IMR-90 (cell line): ENCODE measurements around the gene ZCWPW1. TPM values are rescaled to one million over a fixed set of nuclear protein-coding genes. Genes with fewer than 3 reads are reported as not detected.

Experiments used
- ATAC-seq: fragments of 200-7000 bp; cut with Tn5 transposase; 2 replicates; pipeline ENCODE4 v1.9.1; 2020; ENCODE audit warnings: low read depth, mild to moderate bottlenecking, moderate library complexity
- BruUV-seq: library from RNA; stranded (reverse); fragments of 400-500 nt; replicated peaks from 2 replicates; lab custom pipeline; 2021; lab: Mats Ljungman, UMichigan
- CTCF ChIA-PET: fragments of 300-600 bp; formaldehyde crosslinking; extraction: SDS; loops from one replicate; lab custom pipeline; 2021; ENCODE audit warnings: antibody characterized with exemption; lab: Yijun Ruan, JAX
- POLR2A ChIA-PET: fragments of 300-600 bp; sonication (Branson Sonifier 250); formaldehyde crosslinking; loops from one replicate; lab custom pipeline; 2022; ENCODE audit warnings: antibody characterized with exemption; ENCODE audit not compliant: unreplicated experiment; lab: Charles Lee
- DNase-seq: peaks from one replicate; pipeline ENCODE4 v3.0.0; 2013
- H2AFZ ChIP-seq: replicated peaks from 2 replicates; pipeline ENCODE3; 2013; ENCODE audit warnings: low read length, mild to moderate bottlenecking; ENCODE audit not compliant: poor library complexity
- H2AK5ac ChIP-seq: 2 replicates; pipeline ENCODE4 v1.6.1; 2013; ENCODE audit warnings: low read depth, low read length, inconsistent platforms
- H2AK9ac ChIP-seq: replicated peaks from 2 replicates; pipeline ENCODE3; 2013; ENCODE audit warnings: mild to moderate bottlenecking, low read depth, low read length, moderate library complexity; ENCODE audit not compliant: poor library complexity
- H2BK120ac ChIP-seq: 2 replicates; pipeline ENCODE4 v1.6.1; 2013; ENCODE audit warnings: low read depth, low read length, inconsistent platforms
- H2BK15ac ChIP-seq: 3 replicates; pipeline ENCODE4 v1.6.1; 2013; ENCODE audit warnings: low read depth, low read length, inconsistent platforms
- H2BK20ac ChIP-seq: 2 replicates; pipeline ENCODE4 v1.6.1; 2013; ENCODE audit warnings: low read depth, mild to moderate bottlenecking, inconsistent platforms, low read length, moderate library complexity
- H2BK5ac ChIP-seq: 2 replicates; pipeline ENCODE4 v1.6.1; 2013; ENCODE audit warnings: mild to moderate bottlenecking, low read depth, low read length, inconsistent platforms; ENCODE audit not compliant: poor library complexity, severe bottlenecking
- H3K14ac ChIP-seq: replicated peaks from 2 replicates; pipeline ENCODE4 v1.6.1; 2013; ENCODE audit warnings: low read depth, low read length, inconsistent platforms
- H3K18ac ChIP-seq: 2 replicates; pipeline ENCODE4 v1.6.1; 2013; ENCODE audit warnings: low read depth, low read length, control low read depth
- H3K23ac ChIP-seq: 2 replicates; pipeline ENCODE4 v1.6.1; 2013; ENCODE audit warnings: low read depth, low read length, inconsistent platforms
- H3K27ac ChIP-seq: 2 replicates; pipeline ENCODE4 v1.5.1; 2013; ENCODE audit warnings: mild to moderate bottlenecking, control low read depth, low read length; ENCODE audit not compliant: insufficient read depth
- H3K27me3 ChIP-seq: 2 replicates; pipeline ENCODE4 v1.6.1; 2013; ENCODE audit warnings: low read length; ENCODE audit not compliant: control insufficient read depth, insufficient read depth
- H3K36me3 ChIP-seq: 2 replicates; pipeline ENCODE4 v1.6.1; 2013; ENCODE audit warnings: low read length, mixed read lengths; ENCODE audit not compliant: control insufficient read depth, insufficient read depth
- H3K4ac ChIP-seq: 2 replicates; pipeline ENCODE4 v1.6.1; 2013; ENCODE audit warnings: low read depth, low read length, inconsistent platforms
- H3K4me1 ChIP-seq: 2 replicates; pipeline ENCODE4 v1.6.1; 2013; ENCODE audit warnings: low read length, mixed read lengths; ENCODE audit not compliant: control insufficient read depth, insufficient read depth
- H3K4me2 ChIP-seq: 2 replicates; pipeline ENCODE4 v1.6.1; 2013; ENCODE audit warnings: low read depth, mild to moderate bottlenecking, control low read depth, low read length, moderate library complexity
- H3K4me3 ChIP-seq: 2 replicates; pipeline ENCODE4 v1.5.1; 2013; ENCODE audit warnings: low read depth, mild to moderate bottlenecking, control low read depth, low read length, moderate library complexity; ENCODE audit not compliant: insufficient read depth
- H3K56ac ChIP-seq: 2 replicates; pipeline ENCODE4 v1.6.1; 2013; ENCODE audit warnings: low read length, inconsistent platforms; ENCODE audit not compliant: insufficient read depth; ENCODE audit errors: extremely low read depth
- H3K79me1 ChIP-seq, 2 experiments: 2 replicates each; pipeline ENCODE4 v1.6.1; 2013; ENCODE audit warnings: low read length in 2 of 2, inconsistent platforms in 1 of 2, low read depth in 1 of 2
- H3K9ac ChIP-seq: 2 replicates; pipeline ENCODE4 v1.6.1; 2013; ENCODE audit warnings: low read depth, low read length, control low read depth
- H3K9me1 ChIP-seq: 2 replicates; pipeline ENCODE4 v1.6.1; 2013; ENCODE audit warnings: low read length, inconsistent platforms; ENCODE audit not compliant: insufficient read depth
- H3K9me3 ChIP-seq: 2 replicates; pipeline ENCODE4 v1.6.1; 2013; ENCODE audit warnings: low read length; ENCODE audit not compliant: control insufficient read depth, insufficient read depth
- H4K20me1 ChIP-seq: 2 replicates; pipeline ENCODE4 v1.6.1; 2013; ENCODE audit warnings: low read length, inconsistent platforms; ENCODE audit not compliant: insufficient read depth
- H4K5ac ChIP-seq: 2 replicates; pipeline ENCODE4 v1.6.1; 2013; ENCODE audit warnings: mild to moderate bottlenecking, low read depth, low read length, control low read depth
- H4K8ac ChIP-seq, 2 experiments: 2 replicates each; pipeline ENCODE4 v1.6.1; 2013; ENCODE audit warnings: low read depth in 2 of 2, low read length in 2 of 2, control low read depth in 1 of 2, inconsistent platforms in 1 of 2
- H4K91ac ChIP-seq: 2 replicates; pipeline ENCODE4 v1.6.1; 2013; ENCODE audit warnings: low read depth, low read length, inconsistent platforms; ENCODE audit not compliant: insufficient read depth
- BHLHE40 ChIP-seq: fragments of 150-350 bp; IDR thresholded peaks from 2 replicates; pipeline ENCODE4 v1.6.1; 2016; ENCODE audit warnings: mild to moderate bottlenecking, low read depth, low read length
- CEBPB ChIP-seq: IDR thresholded peaks from 2 replicates; pipeline ENCODE4 v1.6.1; 2012; ENCODE audit warnings: low read depth, low read length, improper control_type of control experiment
- CHD1 ChIP-seq: IDR thresholded peaks from 2 replicates; pipeline ENCODE4 v1.6.1; 2012; ENCODE audit warnings: low read depth, low read length, improper control_type of control experiment
- ELK1 ChIP-seq: fragments of 150-350 bp; IDR thresholded peaks from 2 replicates; pipeline ENCODE4 v1.6.1; 2016; ENCODE audit warnings: low read depth, mild to moderate bottlenecking, low read length, moderate library complexity, borderline replicate concordance
- FOS ChIP-seq: fragments of 150-350 bp; IDR thresholded peaks from 2 replicates; pipeline ENCODE4 v1.6.1; 2016; ENCODE audit warnings: low read depth, low read length
- MAFK ChIP-seq: IDR thresholded peaks from 2 replicates; pipeline ENCODE4 v1.6.1; 2012; ENCODE audit warnings: low read depth, low read length, improper control_type of control experiment
- MAZ ChIP-seq: IDR thresholded peaks from 2 replicates; pipeline ENCODE4 v1.6.1; 2012; ENCODE audit warnings: low read depth, mild to moderate bottlenecking, low read length, improper control_type of control experiment, moderate library complexity, borderline replicate concordance
- MXI1 ChIP-seq: IDR thresholded peaks from 2 replicates; pipeline ENCODE4 v1.6.1; 2012; ENCODE audit warnings: low read depth, mild to moderate bottlenecking, low read length, moderate library complexity, borderline replicate concordance
- NFE2L2 ChIP-seq: fragments of 150-350 bp; IDR thresholded peaks from 2 replicates; pipeline ENCODE4 v1.6.1; 2016; ENCODE audit warnings: low read depth, mild to moderate bottlenecking, low read length
- POLR2A ChIP-seq: IDR thresholded peaks from 2 replicates; pipeline ENCODE4 v1.6.1; 2012; ENCODE audit warnings: mild to moderate bottlenecking, low read depth, low read length
- RAD21 ChIP-seq: IDR thresholded peaks from 2 replicates; pipeline ENCODE4 v1.6.1; 2012; ENCODE audit warnings: low read length, improper control_type of control experiment
- RCOR1 ChIP-seq: IDR thresholded peaks from 2 replicates; pipeline ENCODE4 v1.6.1; 2012; ENCODE audit warnings: mild to moderate bottlenecking, low read length, improper control_type of control experiment; ENCODE audit not compliant: insufficient replicate concordance
- RFX5 ChIP-seq: IDR thresholded peaks from 2 replicates; pipeline ENCODE4 v1.8.0; 2012; ENCODE audit warnings: low read depth, mild to moderate bottlenecking, low read length, moderate library complexity
- USF2 ChIP-seq: fragments of 150-350 bp; IDR thresholded peaks from 2 replicates; pipeline ENCODE4 v1.6.1; 2017; ENCODE audit warnings: mild to moderate bottlenecking, antibody characterized with exemption, low read length, low read depth
- dilution Hi-C: fragments of 300-500 bp; cut with HindIII; formaldehyde crosslinking; loops from one replicate; pipeline ENCODE4 v1.14.3; 2018; ENCODE audit warnings: low sequenced_read_pairs; ENCODE audit not compliant: unreplicated experiment
- in situ Hi-C: fragments of 300-500 bp; cut with MboI; formaldehyde crosslinking; loops from 3 replicates; pipeline ENCODE4 v1.14.3; 2019; ENCODE audit warnings: low sequenced_read_pairs, inconsistent platforms, mixed read lengths
- intact Hi-C: fragments of 100-400 bp; cut with micrococcal nuclease; formaldehyde crosslinking; loops from 2 replicates; pipeline ENCODE4 v1.10.0; 2022
- polyA plus RNA-seq, 3 experiments: library from polyadenylated mRNA; depleted of rRNA; stranded (reverse); fragments of >200 nt; gene quantifications; 2 replicates each; pipeline ENCODE4 v1.2.3, GENCODE V29; 2012; ENCODE audit warnings: low replicate concordance in 1 of 3
- total RNA-seq: library from RNA; depleted of rRNA; stranded (reverse); fragments of >200 nt; gene quantifications from 2 replicates; pipeline ENCODE4 v1.2.3, GENCODE V29; 2012

Gene ZCWPW1
- total and polyA plus RNA-seq, 2 of the 4 experiments (the other 2 are of a cell fraction): 0.72 to 1.3 TPM

GRCh38 chr7:100413346-100413745 is 15.2 kb downstream of the ZCWPW1 start:
- dilution Hi-C loops (no loop called here), in situ Hi-C loops (no loop called here), intact Hi-C loops (no loop called here)
- Histone ChIP-seq H2BK15ac (no peak overlapping the region), H3K9ac (no peak overlapping the region), H3K18ac (no peak overlapping the region), H4K8ac (no peak overlapping the region), H3K36me3 (no peaks in the 10 kb centered on the region), H4K5ac (no peak overlapping the region), H3K14ac (no peak overlapping the region), H2BK120ac (no peak overlapping the region), H3K4ac (no peak overlapping the region), H3K4me1 (no peaks in the 10 kb centered on the region), H3K9me3 (no peaks in the 10 kb centered on the region), H4K20me1 (no peaks in the 10 kb centered on the region), H3K23ac (no peak overlapping the region), H4K91ac (no peak overlapping the region), H2AK5ac (no peak overlapping the region), H2AFZ (no peak overlapping the region), H3K9me1 (no peaks in the 10 kb centered on the region), H3K56ac (no peak overlapping the region), H3K4me3 (no peak overlapping the region), H3K27ac (no peak overlapping the region), H3K79me1 (no peaks in the 10 kb centered on the region), H2AK9ac (no peak overlapping the region), H3K4me2 (no peak overlapping the region), H2BK5ac (no peak overlapping the region), H2BK20ac (no peak overlapping the region), H3K27me3 (peaks cover 28% of the 10 kb centered on the region)
- ChIA-PET POLR2A (no interaction called here), CTCF (no interaction called here)
- DNase-seq (no peak), ATAC-seq (no peak)
- TF ChIP-seq BHLHE40 (no peak), RFX5 (no peak), MAFK (no peak), NFE2L2 (no peak), CHD1 (no peak), MXI1 (no peak), ELK1 (no peak), POLR2A (no peak), MAZ (no peak), RAD21 (no peak), RCOR1 (no peak), CEBPB (no peak), FOS (no peak), USF2 (no peak)
- no TSS peak for BruUV-seq
